KOPT-K1 (cell line): ENCODE results near the gene NID2.

Experiments used
- H3K27ac ChIP-seq: fragments of 200-600 bp; sonication (generic); 2 replicates; pipeline ENCODE4 v1.5.1; 2016; ENCODE audit warnings: antibody characterized with exemption, mild to moderate bottlenecking, low read depth, low read length; ENCODE audit not compliant: poor library complexity, severe bottlenecking
- H3K36me3 ChIP-seq: fragments of 200-600 bp; sonication (generic); 2 replicates; pipeline ENCODE4 v1.5.1; 2017; ENCODE audit warnings: antibody characterized with exemption, mild to moderate bottlenecking, low read length, moderate library complexity; ENCODE audit not compliant: insufficient read depth
- H3K9me3 ChIP-seq: fragments of 200-600 bp; sonication (generic); 2 replicates; pipeline ENCODE4 v1.5.1; 2017; ENCODE audit warnings: antibody characterized with exemption, low read length, mild to moderate bottlenecking; ENCODE audit not compliant: insufficient read depth, poor library complexity, severe bottlenecking

NID2 gene

GRCh38 chr14:52051871-52052270, 17.0 kb downstream of the NID2 start:
- Histone ChIP-seq H3K36me3 (no peaks in the 10 kb centered on the region; the same call in 1 of the 2 replicates), H3K9me3 (no peaks in the 10 kb centered on the region), H3K27ac (no peak overlapping the region)

GRCh38 chr14:52051251-52051650, 17.6 kb downstream of the NID2 start:
- H3K36me3 ChIP-seq, result no peaks in the 10 kb centered on the region; the same call in 1 of the 2 replicates
- no peaks in the 10 kb centered on the region for H3K9me3 ChIP-seq
- no peak overlapping the region for H3K27ac ChIP-seq

GRCh38 chr14:52049721-52050588, 18.9 kb downstream of the NID2 start:
- Histone ChIP-seq H3K27ac (no peak overlapping the region), H3K9me3 (no peaks in the 10 kb centered on the region), H3K36me3 (no peaks in the 10 kb centered on the region; the same call in 1 of the 2 replicates)

- H3K9me3 ChIP-seq, result no peaks in the 10 kb centered on the region
Measured at GRCh38 chr14:52049271-52049670, 19.6 kb downstream of the NID2 start.

GRCh38 chr14:52048641-52049204, 20.1 kb downstream of the NID2 start:
- H3K27ac ChIP-seq, result no peak overlapping the region
- no peaks in the 10 kb centered on the region; the same call in 1 of the 2 replicates for H3K36me3 ChIP-seq
- H3K9me3 ChIP-seq, result no peaks in the 10 kb centered on the region

More at GRCh38 chr14:52049271-52049670, 19.6 kb downstream of the NID2 start:
- no peaks in the 10 kb centered on the region; the same call in 1 of the 2 replicates for H3K36me3 ChIP-seq
- no peak overlapping the region for H3K27ac ChIP-seq

GRCh38 chr14:52048116-52048515, 20.7 kb downstream of the NID2 start:
- Histone ChIP-seq H3K27ac (no peak overlapping the region), H3K36me3 (no peaks in the 10 kb centered on the region; the same call in 1 of the 2 replicates), H3K9me3 (no peaks in the 10 kb centered on the region)

- Histone ChIP-seq H3K27ac (no peak overlapping the region), H3K36me3 (no peaks in the 10 kb centered on the region), H3K9me3 (no peaks in the 10 kb centered on the region)
Measured at GRCh38 chr14:52046376-52046917, 22.4 kb downstream of the NID2 start.

GRCh38 chr14:52044791-52045522, 23.9 kb downstream of the NID2 start:
- H3K36me3 ChIP-seq, result no peaks in the 10 kb centered on the region
- H3K9me3 ChIP-seq, result no peaks in the 10 kb centered on the region
- H3K27ac ChIP-seq, result no peak overlapping the region

- no peaks in the 10 kb centered on the region for H3K9me3 ChIP-seq
- H3K36me3 ChIP-seq, result peaks cover 6% of the 10 kb centered on the region; the same call in 1 of the 2 replicates
- H3K27ac ChIP-seq, result no peak overlapping the region
Measured at GRCh38 chr14:52043690-52044089, 25.2 kb downstream of the NID2 start.

GRCh38 chr14:52042371-52043289, 26.2 kb downstream of the NID2 start:
- H3K36me3 ChIP-seq, result peaks cover 12% of the 10 kb centered on the region; the same call in 1 of the 2 replicates
- H3K27ac ChIP-seq, result no peak overlapping the region
- H3K9me3 ChIP-seq, result no peaks in the 10 kb centered on the region

GRCh38 chr14:52040598-52040997, 28.3 kb downstream of the NID2 start:
- H3K27ac ChIP-seq, result no peak overlapping the region
- peaks cover 8% of the 10 kb centered on the region for H3K9me3 ChIP-seq
- peaks cover 12% of the 10 kb centered on the region; the same call in 1 of the 2 replicates for H3K36me3 ChIP-seq

GRCh38 chr14:52039124-52039815, 29.6 kb downstream of the NID2 start:
- Histone ChIP-seq H3K27ac (no peak overlapping the region), H3K9me3 (peaks cover 8% of the 10 kb centered on the region), H3K36me3 (peaks cover 12% of the 10 kb centered on the region; the same call in 1 of the 2 replicates)

- H3K36me3 ChIP-seq, result peaks cover 2% of the 10 kb centered on the region; the same call in 1 of the 2 replicates
- peaks cover 8% of the 10 kb centered on the region for H3K9me3 ChIP-seq
- no peak overlapping the region for H3K27ac ChIP-seq
Measured at GRCh38 chr14:52033101-52033642, 35.7 kb downstream of the NID2 start.
